NK-92 treated with Interleukin-12 subunit alpha and Interleukin-12 subunit beta, amount 100 ng/mL, for 24 hours (cell line): ENCODE results near the gene NCBP2L.

Source experiments
- DNase-seq: peaks from one replicate; lab custom pipeline; 2025; lab: John Stamatoyannopoulos, UW

The NCBP2L gene

GRCh38 chrX:107752714-107753113 is 24.8 kb upstream of the NCBP2L start:
- no peak for DNase-seq

- DNase-seq: no peak
Observed at GRCh38 chrX:107753187-107753586, 24.3 kb upstream of the NCBP2L start.

GRCh38 chrX:107755721-107756120 is 21.8 kb upstream of the NCBP2L start:
- DNase-seq: no peak

GRCh38 chrX:107758231-107758766 is 19.2 kb upstream of the NCBP2L start:
- no peak for DNase-seq

- DNase-seq: no peak
Observed at GRCh38 chrX:107760304-107761077, 17.0 kb upstream of the NCBP2L start.

- DNase-seq: no peak
Observed at GRCh38 chrX:107763647-107764046, 13.9 kb upstream of the NCBP2L start.

- no peak for DNase-seq
Observed at GRCh38 chrX:107764845-107765608, 12.5 kb upstream of the NCBP2L start.

- DNase-seq: no peak
Observed at GRCh38 chrX:107766470-107767150, 10.9 kb upstream of the NCBP2L start.

- DNase-seq: no peak
Observed at GRCh38 chrX:107768051-107768450, 9.5 kb upstream of the NCBP2L start.

- DNase-seq: no peak
Observed at GRCh38 chrX:107769581-107770317, 7.8 kb upstream of the NCBP2L start.

GRCh38 chrX:107773206-107773605 is 4.3 kb upstream of the NCBP2L start:
- DNase-seq: no peak

GRCh38 chrX:107773906-107774435 is 3.6 kb upstream of the NCBP2L start:
- no peak for DNase-seq

- no peak for DNase-seq
Observed at GRCh38 chrX:107775000-107775733, 2.4 kb upstream of the NCBP2L start.

- no peak for DNase-seq
Observed at GRCh38 chrX:107775734-107776511, 1.6 kb upstream of the NCBP2L start, which contains the start of gene TSC22D3. Gene TSC22D3, minus strand, starts transcription at chrX:107775787. Its CDS starts 368 bp downstream, at chrX:107775419.

GRCh38 chrX:107776649-107777535 is 641 bp upstream of the NCBP2L start:
- DNase-seq: peak; percentile 20

GRCh38 chrX:107780525-107780924 is 3.0 kb downstream of the NCBP2L start:
- DNase-seq: no peak

- DNase-seq: no peak
Observed at GRCh38 chrX:107787827-107788226, 10.3 kb downstream of the NCBP2L start.

- DNase-seq: no peak
Observed at GRCh38 chrX:107804427-107804826, 26.9 kb downstream of the NCBP2L start.

- DNase-seq: no peak
Observed at GRCh38 chrX:107805179-107805578, 27.6 kb downstream of the NCBP2L start.
